Activated T-cell treated with anti-CD3 and anti-CD28 coated beads, Interleukin-2, amount 50 U/mL, for 24 hours (primary cell): ENCODE measurements around the gene COQ3.
"Not testable (repeated sequence)": the region's sequence is repeated elsewhere in the genome, so short reads cannot be mapped to it uniquely, and the experiment has no call there.

Experiments
- DNase-seq: peaks from one replicate; pipeline ENCODE4 v3.0.0-alpha.2; 2020
- H3K27ac Mint-ChIP-seq: 2 replicates; pipeline ENCODE4 v1.8.0; 2020; ENCODE audit warnings: mild to moderate bottlenecking, mixed read lengths
- H3K27me3 Mint-ChIP-seq: 2 replicates; pipeline ENCODE4 v1.8.0; 2020; ENCODE audit warnings: mixed read lengths
- H3K36me3 Mint-ChIP-seq: 2 replicates; pipeline ENCODE4 v1.8.0; 2020; ENCODE audit warnings: low read depth, mixed read lengths
- H3K4me1 Mint-ChIP-seq: 2 replicates; pipeline ENCODE4 v1.8.0; 2020; ENCODE audit warnings: low read depth, mixed read lengths
- H3K4me3 Mint-ChIP-seq: 2 replicates; pipeline ENCODE4 v1.8.0; 2020; ENCODE audit warnings: mild to moderate bottlenecking, moderate library complexity, mixed read lengths
- H3K9me3 Mint-ChIP-seq: 2 replicates; pipeline ENCODE4 v1.8.0; 2020; ENCODE audit warnings: mixed read lengths

The COQ3 gene

DNA sequence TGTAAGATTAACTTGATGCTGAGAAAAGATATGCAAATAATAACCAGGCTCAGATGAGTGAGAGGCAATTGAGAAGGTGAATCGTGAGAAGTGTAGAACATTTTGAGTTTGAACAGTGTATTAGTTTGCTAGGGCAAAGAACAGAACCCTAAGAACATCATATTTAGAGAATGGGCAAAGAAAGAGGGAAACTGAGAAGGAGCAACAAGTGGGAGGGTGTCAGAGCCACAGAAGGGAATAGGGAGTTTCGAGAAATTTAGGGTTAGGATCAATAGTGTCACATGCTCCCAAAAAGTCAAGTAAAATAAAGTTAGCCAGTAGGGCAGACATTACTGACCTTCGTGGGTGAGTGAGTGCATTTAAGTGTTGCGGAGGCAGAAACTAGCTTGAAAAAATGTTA lies 39.0 kb downstream of the COQ3 start:
- Mint-ChIP-seq H3K27me3 (peaks cover 75% of the 10 kb centered on the region), H3K9me3 (no peaks in the 10 kb centered on the region), H3K27ac (no peak overlapping the region), H3K4me1 (peaks cover 2% of the 10 kb centered on the region), H3K36me3 (no peaks in the 10 kb centered on the region), H3K4me3 (no peak overlapping the region)
- DNase-seq: no peak

DNA sequence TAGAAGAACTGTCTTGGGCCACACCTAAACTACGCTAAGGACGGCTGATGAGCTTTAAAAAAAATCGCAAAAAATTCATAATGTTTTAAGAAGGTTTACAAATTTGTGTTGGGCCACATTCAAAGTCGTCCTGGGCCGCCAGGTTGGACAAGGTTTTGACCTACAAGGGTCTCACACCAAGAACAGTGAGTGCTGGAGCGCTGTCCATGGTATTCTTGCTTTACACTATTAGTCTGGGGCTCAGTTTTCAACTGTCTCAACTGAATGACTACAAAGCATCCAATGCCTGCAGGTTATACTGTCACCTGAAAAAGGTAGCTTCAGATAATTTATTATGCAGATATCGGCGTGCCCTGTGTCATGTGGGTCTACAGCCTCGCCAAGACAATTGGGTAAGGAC lies 40.9 kb downstream of the COQ3 start:
- no peak overlapping the region for H3K4me3 Mint-ChIP-seq
- DNase-seq: no peak

DNA sequence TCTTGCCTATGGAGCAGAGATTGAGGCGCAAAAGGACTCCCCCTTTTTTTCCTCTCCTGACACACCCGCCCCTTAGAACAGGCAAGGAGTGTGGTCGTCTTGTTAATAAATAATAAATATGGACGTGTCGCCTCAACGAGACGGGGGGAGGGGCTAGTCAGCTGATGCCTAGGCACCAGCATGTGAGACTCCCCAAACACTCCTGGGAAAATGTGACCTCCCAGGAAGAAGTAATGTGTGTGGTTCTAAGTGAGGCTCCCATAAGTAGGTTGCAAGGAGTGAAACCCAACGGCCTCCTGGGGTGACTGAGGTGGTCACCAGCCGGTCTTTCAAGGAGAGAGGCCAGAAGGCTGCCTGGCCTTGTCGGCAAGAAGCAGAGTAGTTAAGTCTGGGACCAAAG lies 43.4 kb downstream of the COQ3 start:
- DNase-seq: no peak
- Mint-ChIP-seq H3K27ac (no peak overlapping the region), H3K4me3 (no peak overlapping the region), H3K9me3 (no peaks in the 10 kb centered on the region), H3K36me3 (no peaks in the 10 kb centered on the region), H3K27me3 (peaks cover 82% of the 10 kb centered on the region), H3K4me1 (peaks cover 5% of the 10 kb centered on the region)

More for the DNA sequence above, 40.9 kb downstream of the COQ3 start:
- H3K9me3 Mint-ChIP-seq: no peaks in the 10 kb centered on the region
- no peak overlapping the region for H3K27ac Mint-ChIP-seq
- peaks cover 79% of the 10 kb centered on the region for H3K27me3 Mint-ChIP-seq
- no peaks in the 10 kb centered on the region for H3K36me3 Mint-ChIP-seq
- peaks cover 5% of the 10 kb centered on the region for H3K4me1 Mint-ChIP-seq

DNA sequence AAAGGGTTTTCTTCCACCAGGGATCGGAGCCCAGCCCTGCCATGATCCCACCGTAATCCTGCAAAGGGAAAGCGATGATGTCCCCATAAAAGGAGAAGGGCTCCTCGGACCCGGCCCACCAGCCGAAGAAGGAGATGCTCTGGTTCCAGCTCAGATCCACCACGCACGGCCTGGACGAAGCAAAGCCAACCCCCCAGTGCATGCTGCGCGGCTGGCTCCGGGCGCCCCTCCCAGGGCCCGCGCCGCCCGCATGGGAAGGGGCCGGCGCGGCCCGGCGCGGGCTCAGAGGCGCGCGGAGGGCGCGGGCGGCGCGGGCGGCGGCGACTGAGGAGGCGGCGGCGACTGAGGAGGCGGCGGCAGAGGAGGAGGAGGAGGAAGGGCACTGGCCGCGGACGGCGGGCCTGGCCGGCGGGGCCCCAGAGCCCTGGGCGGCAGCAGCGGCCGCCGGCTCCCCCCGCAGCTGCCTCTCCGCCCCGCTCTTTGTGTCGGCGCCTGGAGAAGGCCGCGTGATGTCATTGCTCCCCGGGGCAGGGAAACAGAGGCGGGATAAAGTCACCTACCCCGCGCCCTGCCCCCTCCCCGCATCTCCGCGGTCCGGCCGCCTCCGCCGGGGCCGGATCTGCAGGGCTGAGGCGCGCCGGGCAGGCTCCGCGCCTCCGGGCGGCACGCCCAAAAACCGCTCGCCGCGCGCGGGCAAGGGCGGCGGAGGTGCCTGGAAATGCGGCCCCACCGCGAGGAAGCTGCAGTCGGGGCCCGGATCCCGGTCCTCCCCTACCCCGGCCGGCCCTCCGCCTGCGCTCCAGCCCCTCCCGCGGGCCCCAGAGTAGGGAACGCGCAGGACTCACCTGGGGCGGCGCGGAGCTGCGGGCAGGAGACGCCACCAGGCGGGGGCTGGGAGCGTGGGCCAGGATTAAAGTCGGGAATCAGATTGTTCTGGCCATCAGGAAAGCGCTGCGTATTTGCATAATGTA lies 44.5 kb downstream of the COQ3 start, which contains the start of gene FAXC:
Gene FAXC (minus strand): TSS at position 504 of the 971 bp plus-strand sequence. CDS start 302 bp downstream, at position 202.
- Mint-ChIP-seq H3K4me3 (peak within 1 kb of the TSS; percentile 43), H3K36me3 (no peaks in the 10 kb centered on the region), H3K27ac (no peak within 1 kb of the TSS), H3K4me1 (peaks cover 7% of the 10 kb centered on the region), H3K9me3 (no peaks in the 10 kb centered on the region), H3K27me3 (peaks cover 81% of the 10 kb centered on the region)
- DNase-seq: no peak

DNA sequence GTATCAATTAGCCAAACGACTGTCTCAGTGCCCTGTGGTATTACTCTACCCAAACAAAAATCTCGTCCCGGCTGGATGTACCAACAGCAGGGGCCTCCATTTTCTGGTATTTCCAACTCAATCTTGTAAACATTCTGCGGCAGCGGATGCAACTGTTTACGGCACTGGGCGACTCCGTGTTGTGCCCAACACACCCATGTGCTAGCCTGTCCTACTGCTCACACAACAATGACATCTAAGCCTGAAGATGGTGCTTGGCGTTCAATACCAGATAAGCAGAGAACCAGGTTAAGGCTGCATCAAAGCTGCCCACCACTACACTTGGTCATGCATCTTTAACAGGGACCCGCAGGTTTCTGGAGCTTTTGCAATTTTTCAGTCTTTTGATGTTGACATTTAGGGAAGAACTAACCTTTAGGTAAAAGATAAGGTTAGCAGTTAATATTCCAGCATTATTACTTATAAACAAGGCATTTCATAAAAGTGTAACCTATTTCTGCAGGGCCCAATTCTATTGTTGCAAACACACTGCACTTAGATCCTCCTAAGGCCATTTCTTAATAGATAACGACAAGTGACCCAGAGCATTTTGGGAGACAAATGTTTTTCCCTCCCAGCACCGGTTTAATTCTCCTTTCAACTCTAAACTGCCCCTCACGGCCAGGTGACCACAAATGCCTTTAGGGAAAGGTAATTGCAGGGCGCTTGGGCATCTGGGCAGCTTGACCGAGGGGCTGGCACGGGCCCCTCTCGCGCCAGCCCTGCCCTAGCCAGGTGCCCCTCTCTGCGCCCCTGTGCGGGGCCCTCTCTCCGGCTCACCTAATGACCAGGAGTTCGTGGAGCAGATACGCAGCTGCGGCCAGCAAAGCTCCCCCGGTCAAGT lies 45.5 kb downstream of the COQ3 start:
- peaks cover 84% of the 10 kb centered on the region for H3K27me3 Mint-ChIP-seq
- H3K4me3 Mint-ChIP-seq: peak overlapping the region; percentile 43

DNA sequence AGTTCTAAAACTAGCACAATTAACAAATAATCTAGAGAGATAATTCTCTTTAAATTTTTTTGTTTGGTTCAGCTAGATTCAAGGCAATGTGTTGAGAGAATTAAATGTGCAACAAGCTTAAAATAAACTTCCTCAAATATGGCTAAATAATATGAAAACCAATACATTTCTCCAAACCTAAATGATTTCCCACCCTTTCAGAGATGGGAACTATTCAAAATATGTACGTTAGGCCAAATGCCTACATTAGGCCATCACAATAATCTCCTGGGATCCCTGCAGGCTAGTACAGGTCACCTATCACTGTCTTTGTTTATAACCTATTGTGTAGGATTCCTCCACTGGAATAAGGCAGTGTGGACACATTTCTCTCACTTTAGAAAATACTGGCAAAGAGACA lies 46.2 kb downstream of the COQ3 start:
- H3K27me3 Mint-ChIP-seq: peaks cover 84% of the 10 kb centered on the region

More for the DNA sequence above, 45.5 kb downstream of the COQ3 start:
- DNase-seq: no peak
- Mint-ChIP-seq H3K9me3 (no peaks in the 10 kb centered on the region), H3K4me1 (peaks cover 11% of the 10 kb centered on the region), H3K36me3 (no peaks in the 10 kb centered on the region), H3K27ac (no peak overlapping the region)

DNA sequence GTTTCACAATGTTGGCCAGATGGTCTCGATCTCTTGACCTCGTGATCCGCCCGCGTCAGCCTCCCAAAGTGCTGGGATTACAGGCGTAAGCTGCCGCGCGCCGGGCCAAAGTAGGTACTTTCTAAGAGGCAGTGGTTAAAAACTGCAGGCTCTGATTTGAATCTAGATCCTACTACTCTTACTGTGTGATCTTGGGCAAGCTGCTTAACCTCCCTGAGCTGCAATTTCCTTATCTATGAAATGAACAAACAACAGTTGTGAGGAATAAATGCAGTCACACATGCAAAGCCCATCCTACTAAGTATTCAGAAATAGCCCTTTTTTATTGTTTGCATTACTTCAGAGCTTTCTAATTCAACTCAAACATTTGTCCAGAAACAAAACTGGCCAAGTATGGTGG lies 47.4 kb downstream of the COQ3 start:
- H3K36me3 Mint-ChIP-seq: no peaks in the 10 kb centered on the region

More for the DNA sequence above, 46.2 kb downstream of the COQ3 start:
- Mint-ChIP-seq H3K36me3 (no peaks in the 10 kb centered on the region), H3K4me1 (peaks cover 11% of the 10 kb centered on the region), H3K9me3 (no peaks in the 10 kb centered on the region), H3K4me3 (no peak overlapping the region), H3K27ac (no peak overlapping the region)
- no peak for DNase-seq

DNA sequence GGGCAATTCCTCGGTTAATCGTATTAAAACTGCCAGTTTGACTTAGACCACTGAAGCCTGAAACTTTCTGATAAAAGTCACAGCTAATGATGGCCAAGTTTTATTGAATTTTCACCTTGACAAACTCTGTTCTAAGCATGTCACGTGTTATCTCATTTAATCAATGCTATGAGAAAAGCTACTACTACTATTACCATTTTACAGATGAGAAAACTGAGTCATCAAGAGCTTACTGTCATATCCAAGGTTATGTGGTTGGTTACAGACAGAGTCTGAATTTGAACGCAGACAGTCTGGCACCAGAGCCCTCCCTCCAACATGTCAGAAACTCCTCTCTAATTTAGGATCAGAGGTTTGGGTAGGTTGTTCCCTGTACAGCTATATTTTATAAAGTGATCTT lies 48.8 kb downstream of the COQ3 start:
- H3K4me3 Mint-ChIP-seq: no peak overlapping the region
- no peaks in the 10 kb centered on the region for H3K36me3 Mint-ChIP-seq
- H3K27ac Mint-ChIP-seq: no peak overlapping the region
- H3K4me1 Mint-ChIP-seq: peaks cover 10% of the 10 kb centered on the region
- no peaks in the 10 kb centered on the region for H3K9me3 Mint-ChIP-seq
- DNase-seq: no peak
- H3K27me3 Mint-ChIP-seq: peaks cover 63% of the 10 kb centered on the region

More for the DNA sequence above, 47.4 kb downstream of the COQ3 start:
- H3K4me3 Mint-ChIP-seq: no peak overlapping the region
- no peak overlapping the region for H3K27ac Mint-ChIP-seq
- peaks cover 11% of the 10 kb centered on the region for H3K4me1 Mint-ChIP-seq
- DNase-seq: no peak
- peaks cover 78% of the 10 kb centered on the region for H3K27me3 Mint-ChIP-seq
- H3K9me3 Mint-ChIP-seq: no peaks in the 10 kb centered on the region

DNA sequence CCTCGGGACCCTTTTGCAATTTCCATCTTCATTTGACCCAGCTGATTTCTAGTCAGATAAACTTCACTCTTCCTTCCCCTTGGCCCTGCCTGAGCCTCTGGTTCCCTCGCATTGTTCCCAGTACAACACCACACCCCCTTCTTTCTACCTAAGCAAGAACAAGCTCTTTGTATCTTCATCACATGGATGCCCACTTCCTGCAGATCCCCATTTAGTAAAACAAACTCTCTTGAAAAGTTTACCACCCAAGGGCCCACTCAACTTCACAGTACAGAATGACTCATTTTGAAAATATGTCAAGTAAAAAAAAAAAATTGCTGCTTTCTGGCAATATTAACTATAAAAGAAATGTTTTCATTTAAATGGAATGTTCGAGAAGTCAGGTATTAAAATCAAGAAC lies 49.7 kb downstream of the COQ3 start:
- no peak overlapping the region for H3K4me3 Mint-ChIP-seq
- no peak overlapping the region for H3K27ac Mint-ChIP-seq
- no peak for DNase-seq
- H3K4me1 Mint-ChIP-seq: peaks cover 9% of the 10 kb centered on the region
- H3K9me3 Mint-ChIP-seq: no peaks in the 10 kb centered on the region
- peaks cover 65% of the 10 kb centered on the region for H3K27me3 Mint-ChIP-seq
- H3K36me3 Mint-ChIP-seq: no peaks in the 10 kb centered on the region

DNA sequence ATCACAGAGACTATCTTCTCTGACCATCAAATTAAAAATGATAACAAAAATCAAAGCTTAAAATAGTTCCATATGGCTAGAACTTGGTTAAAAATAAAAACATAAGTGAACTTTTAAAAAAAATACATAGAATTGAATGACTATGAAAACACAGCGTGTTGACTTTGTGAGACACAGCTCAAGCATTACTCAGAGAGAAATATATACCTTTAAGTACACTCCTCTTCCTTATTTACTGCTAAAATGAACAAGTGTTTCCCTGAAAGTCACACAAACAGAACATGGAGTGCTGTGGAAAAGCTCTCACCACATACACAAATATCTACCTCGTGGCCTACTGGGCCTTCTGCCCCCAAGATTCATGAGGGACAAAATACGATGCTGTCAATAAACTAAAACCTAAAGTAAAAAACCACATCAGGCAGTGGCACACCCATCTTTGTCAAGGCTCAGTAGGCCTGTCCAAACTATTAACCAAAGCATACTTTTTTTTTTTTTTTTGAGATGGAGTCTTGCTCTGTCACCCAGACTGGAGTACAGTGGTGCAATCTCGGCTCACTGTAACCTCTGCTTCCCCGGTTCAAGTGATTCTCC lies 52.0 kb downstream of the COQ3 start:
- H3K4me3 Mint-ChIP-seq: no peak overlapping the region
- H3K27me3 Mint-ChIP-seq: peaks cover 58% of the 10 kb centered on the region
- H3K27ac Mint-ChIP-seq: no peak overlapping the region
- DNase-seq: no peak
- H3K9me3 Mint-ChIP-seq: no peaks in the 10 kb centered on the region
- peaks cover 6% of the 10 kb centered on the region for H3K4me1 Mint-ChIP-seq
- H3K36me3 Mint-ChIP-seq: no peaks in the 10 kb centered on the region

DNA sequence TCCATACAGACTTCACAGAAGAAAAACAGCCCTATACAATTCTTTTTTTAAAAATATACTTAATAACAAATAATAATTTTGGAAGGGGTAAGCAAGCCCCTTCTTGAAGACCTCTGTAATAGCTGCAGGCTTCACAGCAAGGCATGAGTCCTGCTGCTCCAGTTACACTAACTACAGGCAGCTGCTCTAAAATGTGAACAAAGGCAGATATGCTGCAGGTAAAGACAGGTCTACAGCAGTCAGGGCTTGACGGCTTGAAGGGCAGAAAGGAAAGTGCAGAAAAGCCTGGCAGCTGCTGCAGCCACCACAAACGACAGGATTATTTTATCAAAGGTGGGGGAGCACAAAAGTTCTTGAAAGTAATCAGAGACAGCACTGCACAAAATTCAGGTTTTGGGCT lies 55.8 kb downstream of the COQ3 start:
- Mint-ChIP-seq H3K27me3 (peaks cover 41% of the 10 kb centered on the region), H3K4me3 (no peak overlapping the region), H3K27ac (no peak overlapping the region), H3K36me3 (no peaks in the 10 kb centered on the region), H3K9me3 (no peaks in the 10 kb centered on the region), H3K4me1 (no peaks in the 10 kb centered on the region)
- DNase-seq: no peak

DNA sequence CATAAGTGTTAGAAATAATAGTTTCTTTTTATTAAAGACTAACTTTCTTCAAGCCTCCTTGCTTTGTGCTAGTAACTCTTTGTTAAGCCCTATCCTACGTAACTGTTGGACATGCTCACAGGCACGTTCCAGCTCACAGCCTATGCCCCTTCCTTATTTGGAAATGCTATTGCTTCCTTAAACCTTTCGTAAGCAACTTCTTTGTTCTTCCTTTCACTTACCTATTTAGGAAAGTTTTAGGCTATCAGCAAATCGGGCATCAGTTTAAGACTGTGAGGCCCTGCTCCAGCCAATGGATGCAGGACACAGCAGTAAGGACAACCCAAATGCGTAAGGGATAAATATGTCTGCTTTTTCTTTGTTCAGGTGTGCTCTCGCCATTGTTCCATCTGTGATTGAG lies 58.7 kb downstream of the COQ3 start:
- not testable (repeated sequence) for DNase-seq, H3K4me1 Mint-ChIP-seq, H3K27ac Mint-ChIP-seq, H3K4me3 Mint-ChIP-seq, H3K9me3 Mint-ChIP-seq, H3K36me3 Mint-ChIP-seq
- H3K27me3 Mint-ChIP-seq: peaks cover 32% of the 10 kb centered on the region

DNA sequence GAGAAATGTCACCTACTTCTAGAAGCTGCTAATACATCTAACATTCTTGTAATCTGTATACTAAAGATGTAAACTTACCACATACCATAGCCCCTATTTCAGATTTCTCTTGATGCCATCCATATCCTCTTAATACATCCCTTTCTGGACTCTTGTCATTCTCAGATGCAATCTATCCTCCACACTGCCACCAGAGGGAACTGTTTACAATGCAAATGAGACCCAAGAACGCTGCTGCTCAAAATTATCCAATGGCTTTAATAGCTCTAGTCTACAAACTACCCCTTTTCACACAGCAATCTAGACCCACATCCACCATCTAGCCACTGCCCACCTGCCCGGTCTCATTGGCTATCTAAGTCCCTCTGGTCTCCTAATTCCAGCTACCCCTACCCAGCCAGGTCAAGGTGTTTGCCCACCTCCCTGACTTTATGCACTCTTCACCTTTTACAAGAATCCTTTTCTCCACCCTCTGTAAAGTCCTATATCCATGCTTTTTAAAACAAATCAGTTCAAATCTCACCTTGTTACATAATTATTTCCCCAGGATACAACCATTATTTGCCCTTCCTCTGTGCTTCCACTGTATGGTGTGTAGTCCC lies 59.4 kb downstream of the COQ3 start:
- Mint-ChIP-seq H3K27ac (no peak overlapping the region), H3K4me3 (no peak overlapping the region), H3K36me3 (no peaks in the 10 kb centered on the region), H3K27me3 (peaks cover 31% of the 10 kb centered on the region), H3K9me3 (no peaks in the 10 kb centered on the region), H3K4me1 (peaks cover 5% of the 10 kb centered on the region)
- DNase-seq: no peak

DNA sequence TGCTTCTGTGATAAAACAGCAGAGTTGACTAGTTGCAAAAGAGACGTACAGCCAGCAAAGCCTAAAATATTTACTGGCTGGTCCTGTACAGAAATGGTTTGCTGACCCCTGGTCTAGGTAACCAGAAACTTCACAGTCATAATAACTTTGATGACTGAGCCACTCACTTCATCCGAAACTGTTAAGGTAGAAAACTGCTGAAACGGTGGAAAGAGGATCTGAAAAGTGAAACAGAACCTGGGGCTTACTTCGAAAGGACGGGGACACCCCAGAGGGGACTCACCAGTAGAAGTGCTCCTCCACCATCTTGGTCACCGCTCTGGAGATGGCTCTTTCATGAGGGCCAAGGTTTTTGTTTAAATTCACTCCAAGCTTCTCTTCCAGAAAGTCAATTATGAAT lies 60.9 kb downstream of the COQ3 start:
- Mint-ChIP-seq H3K27me3 (peaks cover 21% of the 10 kb centered on the region), H3K9me3 (no peaks in the 10 kb centered on the region), H3K4me1 (peaks cover 5% of the 10 kb centered on the region), H3K27ac (no peak overlapping the region), H3K36me3 (no peaks in the 10 kb centered on the region), H3K4me3 (no peak overlapping the region)
- DNase-seq: no peak
